HG03039 (cell line): ENCODE results near the gene RALGAPA2.
A peak's percentile ranks its signal among the peaks of the same experiment; 100 is the strongest.

Source experiments
- ATAC-seq: cut with Tn5 transposase; IDR thresholded peaks from one replicate; pipeline ENCODE4 v1.9.1; 2021; ENCODE audit warnings: mild to moderate bottlenecking, moderate library complexity; ENCODE audit not compliant: unreplicated experiment

The RALGAPA2 gene

DNA sequence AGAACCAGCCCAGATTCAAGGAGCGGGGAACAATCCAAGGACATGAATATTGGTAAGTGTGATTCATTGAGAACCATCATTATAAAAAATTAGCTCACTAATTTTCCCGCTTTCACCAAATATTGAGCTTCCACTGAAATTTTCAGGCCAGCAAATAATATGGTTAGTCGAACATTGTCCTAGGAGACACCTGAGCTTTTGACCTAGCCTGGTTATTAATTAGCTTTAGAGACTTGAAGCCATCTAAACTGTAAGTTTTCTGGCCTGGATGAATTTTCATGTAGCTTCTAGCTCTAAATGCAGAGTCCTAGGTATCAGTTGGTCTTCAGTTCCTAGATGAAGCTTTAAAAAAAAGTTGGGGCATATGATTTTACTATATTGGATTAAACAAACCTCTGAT, 17.1 kb upstream of the RALGAPA2 start:
- no peak for ATAC-seq

GRCh38 chr20:20721489-20721888, 9.0 kb upstream of the RALGAPA2 start:
- no peak for ATAC-seq

DNA sequence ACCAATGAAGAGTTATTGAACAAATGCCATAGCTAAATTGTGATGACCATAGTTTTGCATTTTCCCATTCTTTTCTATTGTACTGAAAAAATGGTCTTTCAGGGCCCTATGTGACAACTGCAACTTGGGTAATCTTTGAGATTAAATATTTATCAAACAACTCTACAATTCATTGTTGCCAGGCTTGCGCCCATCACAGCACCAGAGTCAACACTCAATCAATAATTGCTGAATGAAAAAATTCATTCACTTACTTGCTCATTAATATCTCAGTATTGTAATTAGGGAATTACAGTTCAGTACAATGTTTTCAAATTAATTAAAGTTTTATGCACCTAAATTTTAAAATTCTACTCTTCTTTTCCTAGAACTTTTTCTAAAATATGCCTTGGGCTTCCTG, 7.7 kb upstream of the RALGAPA2 start:
- no peak for ATAC-seq

- no peak for ATAC-seq
Measured at GRCh38 chr20:20719411-20719810, 7.0 kb upstream of the RALGAPA2 start.

- no peak for ATAC-seq
Measured at GRCh38 chr20:20713244-20713765, 861 bp upstream of the RALGAPA2 start.

GRCh38 chr20:20712004-20712473, 405 bp downstream of the RALGAPA2 start:
- ATAC-seq = no peak

DNA sequence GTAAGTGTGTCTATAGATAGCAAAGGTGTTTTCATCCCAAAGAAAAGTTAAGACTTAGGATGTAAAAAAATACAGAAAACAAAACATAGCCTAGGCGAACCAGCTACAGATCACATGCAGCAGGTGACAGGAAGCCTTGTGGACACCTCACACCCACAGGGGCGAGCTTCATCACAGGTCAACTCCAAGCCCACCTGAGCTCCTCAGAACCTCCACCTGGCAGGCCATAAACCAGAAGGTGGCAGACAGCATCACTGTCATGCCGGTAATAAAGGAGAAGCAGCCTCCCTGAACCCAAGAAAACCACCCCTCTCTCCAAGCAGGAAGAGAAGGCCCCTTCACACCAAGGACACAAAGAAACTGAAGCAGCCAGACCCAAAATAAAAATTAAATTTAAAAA, 1.0 kb downstream of the RALGAPA2 start:
- no peak for ATAC-seq

- no peak for ATAC-seq
Measured at GRCh38 chr20:20710443-20711315, 1.8 kb downstream of the RALGAPA2 start.

DNA sequence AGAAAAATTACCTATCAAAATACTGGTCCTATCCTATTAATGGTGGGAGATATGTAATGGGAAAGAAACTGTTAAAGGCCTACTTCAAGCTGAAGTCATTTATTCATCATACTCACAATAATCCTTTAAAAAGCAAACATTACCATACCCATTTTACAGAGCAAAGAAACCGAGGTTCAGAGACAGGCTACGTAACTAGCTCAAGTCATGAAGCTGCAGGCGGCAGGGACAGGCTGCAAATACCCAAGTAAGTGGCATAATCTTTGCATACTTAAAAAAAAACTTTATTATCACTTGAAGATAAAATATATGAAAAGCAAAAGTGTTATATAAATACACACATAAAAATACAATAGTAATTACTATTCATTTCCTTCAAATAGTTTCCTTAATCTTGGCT, 2.6 kb downstream of the RALGAPA2 start:
- ATAC-seq = no peak

DNA sequence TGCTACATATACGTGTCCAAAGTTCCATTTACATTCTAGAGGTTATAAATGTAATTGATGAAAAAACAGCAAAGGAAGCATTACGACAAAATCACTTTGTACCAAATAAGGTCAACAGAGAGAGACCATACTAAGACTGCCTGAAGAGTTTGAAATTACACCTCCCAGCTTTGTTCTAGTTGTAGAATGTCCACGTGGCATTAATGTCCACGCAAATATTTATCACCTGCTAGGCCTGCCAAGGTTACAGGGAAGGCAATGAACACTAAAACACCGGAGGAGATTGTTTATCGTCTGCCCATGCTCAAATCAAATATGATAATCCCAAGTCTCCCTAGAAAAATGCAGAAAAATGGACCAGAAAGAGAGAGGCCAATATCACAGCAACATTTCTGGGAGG, 6.2 kb downstream of the RALGAPA2 start:
- ATAC-seq = no peak

GRCh38 chr20:20702330-20703245, 9.9 kb downstream of the RALGAPA2 start:
- ATAC-seq = no peak

DNA sequence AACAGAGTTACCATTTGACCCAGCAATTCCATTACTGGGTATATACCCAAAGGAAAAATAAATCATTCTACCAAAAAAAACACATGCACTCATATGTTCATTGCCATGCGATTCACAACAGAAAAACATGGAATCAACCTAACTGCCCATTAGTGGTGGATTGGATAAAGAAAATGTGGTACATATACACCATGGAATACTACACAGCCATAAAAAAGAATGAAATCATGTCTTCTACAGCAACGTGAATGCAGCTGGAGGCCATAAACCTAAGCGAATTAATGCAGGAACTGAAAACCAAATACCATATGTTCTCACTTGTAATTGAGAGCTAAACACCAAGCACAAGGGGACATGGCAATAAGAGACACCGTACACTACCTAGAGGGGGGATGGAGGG, 12.5 kb downstream of the RALGAPA2 start:
- ATAC-seq = no peak

- no peak for ATAC-seq
Measured at GRCh38 chr20:20699144-20699543, 13.3 kb downstream of the RALGAPA2 start.

- no peak for ATAC-seq
Measured at GRCh38 chr20:20697325-20697845, 15.1 kb downstream of the RALGAPA2 start.

DNA sequence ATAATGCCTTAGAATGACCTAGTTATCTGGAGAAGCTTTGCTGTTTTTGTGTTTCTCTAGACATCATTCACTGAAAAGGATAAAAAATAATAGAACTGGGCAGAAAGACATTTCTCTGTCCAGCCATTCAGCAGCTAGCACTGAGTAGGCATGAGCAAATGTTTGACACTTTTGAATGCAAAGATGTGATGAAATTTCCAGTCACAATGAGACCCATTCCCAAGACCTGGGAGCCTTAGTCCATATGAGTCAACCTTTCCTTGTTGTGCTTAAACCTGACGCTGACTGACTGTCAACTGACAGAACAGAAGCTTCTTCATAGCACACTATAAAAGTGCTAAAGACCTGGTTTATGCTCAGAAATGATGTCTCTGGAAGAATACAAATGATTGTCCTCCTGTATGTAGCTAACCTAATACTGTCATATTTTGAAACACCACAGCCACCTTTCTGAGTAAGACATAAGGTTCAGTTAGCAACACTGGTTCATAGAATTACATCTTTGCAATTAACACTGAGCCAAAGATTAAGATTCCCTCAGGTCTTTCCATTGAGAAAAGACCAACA, 17.1 kb downstream of the RALGAPA2 start:
- no peak for ATAC-seq

GRCh38 chr20:20694591-20694990, 17.9 kb downstream of the RALGAPA2 start:
- no peak for ATAC-seq

DNA sequence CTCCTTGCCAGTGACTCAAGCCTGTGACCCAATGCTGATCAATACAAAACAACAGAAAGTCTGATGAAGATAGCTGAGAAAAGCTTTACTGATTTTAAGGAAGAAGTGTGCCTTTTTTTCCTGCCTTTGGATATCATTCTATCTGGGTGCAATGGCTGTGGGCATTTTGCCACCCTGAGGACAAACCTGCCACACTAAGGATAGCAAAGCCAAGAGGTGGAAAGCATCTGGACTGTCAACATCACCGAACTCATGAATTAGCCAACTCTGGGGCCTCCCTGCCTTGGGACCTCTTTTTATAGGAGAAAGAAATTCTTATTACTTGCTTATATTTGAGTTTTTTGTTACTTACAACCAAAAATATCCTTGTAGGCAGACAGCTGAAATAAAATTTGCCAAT, 19.9 kb downstream of the RALGAPA2 start:
- no peak for ATAC-seq

- ATAC-seq = peak; percentile 29
Measured at GRCh38 chr20:20691477-20692235, 20.8 kb downstream of the RALGAPA2 start.

DNA sequence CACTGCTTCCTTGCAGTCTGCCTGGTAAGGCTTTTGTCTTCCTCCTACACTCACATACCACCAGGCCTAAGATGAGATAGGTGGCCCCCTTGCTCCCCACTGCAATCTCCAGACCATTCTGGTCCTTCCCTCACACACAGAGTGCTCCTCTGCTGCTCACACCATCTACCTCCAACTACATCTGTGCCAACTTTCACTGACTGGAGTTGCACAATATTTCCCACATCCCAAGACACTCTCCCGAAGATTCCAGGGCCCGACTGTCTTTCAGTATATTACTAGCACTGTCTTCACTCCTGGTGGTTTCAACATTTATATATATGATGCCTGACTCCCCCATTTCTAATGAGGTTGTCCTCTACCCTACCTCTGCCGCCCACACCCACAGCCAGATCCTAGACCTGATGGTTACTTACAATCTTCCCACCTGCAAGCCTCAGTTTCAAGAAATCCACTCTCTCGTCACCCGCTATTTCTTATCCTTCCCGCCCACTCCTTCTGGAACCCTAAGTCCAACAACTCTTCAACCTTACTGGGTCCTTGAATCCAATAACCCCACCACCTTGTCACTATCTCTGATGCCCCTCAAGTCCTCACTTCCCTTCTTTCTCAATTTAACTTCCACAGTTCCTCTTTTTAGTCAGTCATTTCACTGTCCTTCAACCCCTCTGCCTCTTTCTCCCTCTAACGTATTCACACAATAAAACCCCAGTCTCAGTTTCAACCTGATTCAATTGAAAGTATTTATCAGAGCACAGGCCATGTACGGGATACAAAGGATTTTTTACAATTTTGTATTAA, 21.6 kb downstream of the RALGAPA2 start:
- peak; percentile 60 for ATAC-seq
